ENCODE measurements around the gene S100A10. TPM values are rescaled to one million over a fixed set of nuclear protein-coding genes. Genes with fewer than 3 reads are reported as not detected.

Gene S100A10
- total and polyA plus RNA-seq, 2 of the 4 experiments (the other 2 are of a cell fraction): 86.0 to 277 TPM

DNA sequence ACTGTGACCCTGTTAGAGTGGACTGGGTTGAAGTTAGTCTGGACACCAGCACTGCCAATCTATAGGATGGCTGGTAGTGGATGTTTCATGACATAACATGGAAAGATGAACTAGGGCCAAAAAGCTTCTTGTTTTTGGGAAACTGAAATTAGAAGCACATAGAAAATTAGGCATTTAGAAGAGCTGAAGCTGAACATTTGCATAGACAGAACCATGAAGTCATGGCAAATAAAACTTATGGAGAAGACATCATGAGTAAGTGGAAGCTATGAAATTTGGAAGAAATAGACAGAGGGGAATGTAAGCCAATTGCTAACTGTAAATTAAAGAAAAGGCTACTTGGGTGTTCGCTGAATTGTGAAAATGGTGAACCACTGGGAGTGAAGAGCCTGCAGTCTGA lies 45.8 kb upstream of the S100A10 start:
- Histone ChIP-seq H3K9me1 (ENCODE audit: insufficient read depth, low read length) (no peaks in the 10 kb centered on the region), H3K36me3 (ENCODE audit: control insufficient read depth, insufficient read depth, low read length) (no peaks in the 10 kb centered on the region; the same call in 1 of the 2 replicates), H4K5ac (ENCODE audit: low read depth, low read length) (no peak overlapping the region), H3K9me3 (ENCODE audit: control insufficient read depth, insufficient read depth, low read length) (no peaks in the 10 kb centered on the region), H4K20me1 (ENCODE audit: insufficient read depth, low read length) (peaks cover 6% of the 10 kb centered on the region; the same call in 1 of the 2 replicates), H2BK15ac (ENCODE audit: low read depth, low read length) (no peak overlapping the region), H3K4me2 (ENCODE audit: low read depth, low read length) (no peak overlapping the region), H2BK120ac (ENCODE audit: low read depth, low read length) (no peak overlapping the region), H2BK20ac (ENCODE audit: low read depth, low read length) (no peak overlapping the region), H3K9ac (ENCODE audit: low read depth, low read length) (no peak overlapping the region), H3K4me1 (ENCODE audit: control insufficient read depth, insufficient read depth, low read length) (peaks cover 3% of the 10 kb centered on the region), H3K14ac (replicated peaks; ENCODE audit: low read depth, low read length) (no peak overlapping the region), H3K18ac (ENCODE audit: low read depth, low read length) (no peak overlapping the region), H4K91ac (ENCODE audit: insufficient read depth, low read depth, low read length) (no peak overlapping the region), H2AK5ac (ENCODE audit: low read depth, low read length) (no peak overlapping the region), H2BK5ac (ENCODE audit: low read depth, low read length, poor library complexity, severe bottlenecking) (no peak overlapping the region), H2AFZ (replicated peaks; ENCODE audit: low read length, poor library complexity) (no peak overlapping the region), H3K79me1 (ENCODE audit: low read depth in 1 of 2, low read length in 2 of 2) (peaks cover 4 to 5% of the 10 kb centered on the region in 2 experiments; a peak in 3 of 4 replicates), H2AK9ac (replicated peaks; ENCODE audit: low read depth, low read length, poor library complexity) (no peak overlapping the region), H3K4ac (ENCODE audit: low read depth, low read length) (no peak overlapping the region), H3K27ac (ENCODE audit: insufficient read depth, low read length) (no peak overlapping the region), H3K27me3 (ENCODE audit: control insufficient read depth, insufficient read depth, low read length) (peaks cover 28% of the 10 kb centered on the region), H4K8ac (ENCODE audit: low read depth in 2 of 2, low read length in 2 of 2) (no peak overlapping the region), H3K56ac (ENCODE audit: extremely low read depth, insufficient read depth, low read length) (no peak overlapping the region), H3K4me3 (ENCODE audit: insufficient read depth, low read depth, low read length) (no peak overlapping the region), H3K23ac (ENCODE audit: low read depth, low read length) (no peak overlapping the region)
- WGBS, 2 experiments (ENCODE audit: extremely low coverage in 2 of 2, insufficient read length in 1 of 2): no CpG with 5 or more reads among the region's 1 CpG
- CTCF ChIA-PET: no interaction called here
- dilution Hi-C loops (cut with HindIII; ENCODE audit: low sequenced_read_pairs, unreplicated experiment) (no loop called here), intact Hi-C loops (cut with micrococcal nuclease) (no loop called here), in situ Hi-C loops (cut with MboI; ENCODE audit: low sequenced_read_pairs) (no loop called here)
- no TSS peak for BruUV-seq (replicated peaks)
- no peak for TF ChIP-seq RCOR1 (IDR thresholded peaks at IDR 0.05; ENCODE audit: insufficient replicate concordance, low read length)
- TF ChIP-seq BHLHE40 (IDR thresholded peaks at IDR 0.05; ENCODE audit: low read depth, low read length): no peak
- no peak for TF ChIP-seq MXI1 (IDR thresholded peaks at IDR 0.05; ENCODE audit: borderline replicate concordance, low read depth, low read length)
- TF ChIP-seq, protein P1, sequence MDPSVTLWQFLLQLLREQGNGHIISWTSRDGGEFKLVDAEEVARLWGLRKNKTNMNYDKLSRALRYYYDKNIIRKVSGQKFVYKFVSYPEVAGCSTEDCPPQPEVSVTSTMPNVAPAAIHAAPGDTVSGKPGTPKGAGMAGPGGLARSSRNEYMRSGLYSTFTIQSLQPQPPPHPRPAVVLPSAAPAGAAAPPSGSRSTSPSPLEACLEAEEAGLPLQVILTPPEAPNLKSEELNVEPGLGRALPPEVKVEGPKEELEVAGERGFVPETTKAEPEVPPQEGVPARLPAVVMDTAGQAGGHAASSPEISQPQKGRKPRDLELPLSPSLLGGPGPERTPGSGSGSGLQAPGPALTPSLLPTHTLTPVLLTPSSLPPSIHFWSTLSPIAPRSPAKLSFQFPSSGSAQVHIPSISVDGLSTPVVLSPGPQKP (IDR thresholded peaks at IDR 0.05; ENCODE audit: borderline replicate concordance, low read depth, low read length): no peak
- TF ChIP-seq, protein P2, sequence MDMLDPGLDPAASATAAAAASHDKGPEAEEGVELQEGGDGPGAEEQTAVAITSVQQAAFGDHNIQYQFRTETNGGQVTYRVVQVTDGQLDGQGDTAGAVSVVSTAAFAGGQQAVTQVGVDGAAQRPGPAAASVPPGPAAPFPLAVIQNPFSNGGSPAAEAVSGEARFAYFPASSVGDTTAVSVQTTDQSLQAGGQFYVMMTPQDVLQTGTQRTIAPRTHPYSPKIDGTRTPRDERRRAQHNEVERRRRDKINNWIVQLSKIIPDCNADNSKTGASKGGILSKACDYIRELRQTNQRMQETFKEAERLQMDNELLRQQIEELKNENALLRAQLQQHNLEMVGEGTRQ (IDR thresholded peaks at IDR 0.05; ENCODE audit: low read depth, low read length): no peak
- TF ChIP-seq CHD1 (IDR thresholded peaks at IDR 0.05; ENCODE audit: low read depth, low read length): no peak
- no peak for TF ChIP-seq RAD21 (IDR thresholded peaks at IDR 0.05; ENCODE audit: low read length)
- no peak for TF ChIP-seq CEBPB (IDR thresholded peaks at IDR 0.05; ENCODE audit: low read depth, low read length)
- no peak for TF ChIP-seq POLR2A (IDR thresholded peaks at IDR 0.05; ENCODE audit: low read depth, low read length)
- no peak for TF ChIP-seq MAFK (IDR thresholded peaks at IDR 0.05; ENCODE audit: low read depth, low read length)
- TF ChIP-seq, protein P3, sequence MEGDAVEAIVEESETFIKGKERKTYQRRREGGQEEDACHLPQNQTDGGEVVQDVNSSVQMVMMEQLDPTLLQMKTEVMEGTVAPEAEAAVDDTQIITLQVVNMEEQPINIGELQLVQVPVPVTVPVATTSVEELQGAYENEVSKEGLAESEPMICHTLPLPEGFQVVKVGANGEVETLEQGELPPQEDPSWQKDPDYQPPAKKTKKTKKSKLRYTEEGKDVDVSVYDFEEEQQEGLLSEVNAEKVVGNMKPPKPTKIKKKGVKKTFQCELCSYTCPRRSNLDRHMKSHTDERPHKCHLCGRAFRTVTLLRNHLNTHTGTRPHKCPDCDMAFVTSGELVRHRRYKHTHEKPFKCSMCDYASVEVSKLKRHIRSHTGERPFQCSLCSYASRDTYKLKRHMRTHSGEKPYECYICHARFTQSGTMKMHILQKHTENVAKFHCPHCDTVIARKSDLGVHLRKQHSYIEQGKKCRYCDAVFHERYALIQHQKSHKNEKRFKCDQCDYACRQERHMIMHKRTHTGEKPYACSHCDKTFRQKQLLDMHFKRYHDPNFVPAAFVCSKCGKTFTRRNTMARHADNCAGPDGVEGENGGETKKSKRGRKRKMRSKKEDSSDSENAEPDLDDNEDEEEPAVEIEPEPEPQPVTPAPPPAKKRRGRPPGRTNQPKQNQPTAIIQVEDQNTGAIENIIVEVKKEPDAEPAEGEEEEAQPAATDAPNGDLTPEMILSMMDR (conservative IDR thresholded peaks at IDR 0.05; ENCODE audit: low read depth, low read length): no peak
- TF ChIP-seq NFE2L2 (IDR thresholded peaks at IDR 0.05; ENCODE audit: low read depth, low read length): no peak
- no peak for TF ChIP-seq MAZ (IDR thresholded peaks at IDR 0.05; ENCODE audit: borderline replicate concordance, low read depth, low read length)
- no peak for TF ChIP-seq SMC3 (IDR thresholded peaks at IDR 0.05; ENCODE audit: low read depth, low read length)
- TF ChIP-seq FOS (IDR thresholded peaks at IDR 0.05; ENCODE audit: low read depth, low read length): no peak
- TF ChIP-seq RFX5 (IDR thresholded peaks at IDR 0.05; ENCODE audit: low read depth, low read length): no peak
- DNase-seq (no peak), ATAC-seq (ENCODE audit: low read depth) (no peak)
- POLR2A ChIA-PET (ENCODE audit: unreplicated experiment): no interaction called here

Data from IMR-90 (cell line).